HEK293 (cell line): ENCODE data around the gene CHST2.

Experiments used
- CTCF ChIA-PET: fragments of 350-600 bp; formaldehyde crosslinking; extraction: SDS; loops from one replicate; lab custom pipeline; 2021; ENCODE audit warnings: antibody characterized with exemption; lab: Yijun Ruan, JAX
- POLR2A ChIA-PET: fragments of 300-600 bp; formaldehyde crosslinking; extraction: SDS; loops from one replicate; lab custom pipeline; 2020; ENCODE audit warnings: antibody characterized with exemption, inconsistent platforms; lab: Yijun Ruan, JAX
- H3K27ac ChIP-seq: fragments of 200-500 bp; sonication (Bioruptor generic); 2 replicates; pipeline ENCODE4 v1.5.1; 2014; ENCODE audit warnings: low read depth, low read length, control low read depth, inconsistent platforms; ENCODE audit errors: extremely low read depth
- H3K36me3 ChIP-seq, 2 experiments: fragments of 200-500 bp in 1 of 2; sonication (Bioruptor generic) in 1 of 2; 1 replicate in 1 of 2; 2 replicates in 1 of 2; pipeline ENCODE4 v1.5.1; 2014 to 2017; ENCODE audit warnings: inconsistent platforms in 2 of 2, low read length in 2 of 2; ENCODE audit not compliant: control insufficient read depth in 2 of 2, insufficient read depth in 1 of 2
- H3K4me1 ChIP-seq: fragments of 200-500 bp; sonication (Bioruptor generic); 2 replicates; pipeline ENCODE4 v1.5.1; 2014; ENCODE audit warnings: mild to moderate bottlenecking, low read length, inconsistent platforms; ENCODE audit not compliant: control insufficient read depth, insufficient read depth
- H3K4me3 ChIP-seq: 2 replicates; pipeline ENCODE4 v1.5.1; 2011; ENCODE audit warnings: low read depth, mild to moderate bottlenecking, control low read depth, low read length, moderate library complexity
- H3K9me3 ChIP-seq: fragments of 200-500 bp; sonication (Bioruptor generic); 2 replicates; pipeline ENCODE4 v1.5.1; 2014; ENCODE audit warnings: low read depth, low read length, inconsistent platforms; ENCODE audit not compliant: control insufficient read depth, insufficient read depth
- GLIS1 ChIP-seq: fragments of 450-650 bp; formaldehyde crosslinking; IDR thresholded peaks from 2 replicates; pipeline ENCODE4 v1.5.1; 2016; ENCODE audit warnings: missing biosample characterization, missing genetic modification characterization
- HOXA7 ChIP-seq: sonication (generic); formaldehyde crosslinking; IDR thresholded peaks from 2 replicates; pipeline ENCODE4 v1.8.1; 2022; ENCODE audit warnings: missing genetic modification reagents, borderline replicate concordance
- OSR2 ChIP-seq: fragments of 450-650 bp; formaldehyde crosslinking; IDR thresholded peaks from 2 replicates; pipeline ENCODE4 v1.5.1; 2016; ENCODE audit warnings: missing biosample characterization, missing genetic modification characterization
- SCRT1 ChIP-seq: fragments of 450-650 bp; formaldehyde crosslinking; IDR thresholded peaks from 2 replicates; pipeline ENCODE4 v1.5.1; 2016; ENCODE audit warnings: missing biosample characterization, missing genetic modification characterization, borderline replicate concordance
- ZBTB21 ChIP-seq: fragments of 450-650 bp; formaldehyde crosslinking; IDR thresholded peaks from 2 replicates; pipeline ENCODE4 v1.5.1; 2017; ENCODE audit warnings: missing biosample characterization, missing genetic modification characterization
- ZBTB48 ChIP-seq: fragments of 450-650 bp; formaldehyde crosslinking; IDR thresholded peaks from 2 replicates; pipeline ENCODE4 v1.5.1; 2016; ENCODE audit warnings: missing biosample characterization, missing genetic modification characterization
- ZBTB6 ChIP-seq: fragments of 450-650 bp; formaldehyde crosslinking; IDR thresholded peaks from 2 replicates; pipeline ENCODE4 v1.5.1; 2017; ENCODE audit warnings: missing biosample characterization, missing genetic modification characterization
- ZBTB8A ChIP-seq: fragments of 450-650 bp; formaldehyde crosslinking; IDR thresholded peaks from 2 replicates; pipeline ENCODE4 v1.5.1; 2016; ENCODE audit warnings: missing biosample characterization, missing genetic modification characterization
- ZNF112 ChIP-seq: fragments of 450-650 bp; formaldehyde crosslinking; IDR thresholded peaks from 2 replicates; pipeline ENCODE4 v1.5.0; 2017; ENCODE audit warnings: missing biosample characterization, missing genetic modification characterization
- ZNF133 ChIP-seq: fragments of 450-650 bp; formaldehyde crosslinking; IDR thresholded peaks from 2 replicates; pipeline ENCODE4 v1.5.1; 2016; ENCODE audit warnings: missing biosample characterization, missing genetic modification characterization
- ZNF184 ChIP-seq: fragments of 450-650 bp; IDR thresholded peaks from 2 replicates; pipeline ENCODE4 v1.5.1; 2018; ENCODE audit warnings: missing biosample characterization, mild to moderate bottlenecking, missing genetic modification characterization
- ZNF223 ChIP-seq: fragments of 450-650 bp; formaldehyde crosslinking; IDR thresholded peaks from 2 replicates; pipeline ENCODE4 v1.5.1; 2016; ENCODE audit warnings: missing biosample characterization, missing genetic modification characterization
- ZNF548 ChIP-seq: fragments of 450-650 bp; formaldehyde crosslinking; IDR thresholded peaks from 2 replicates; pipeline ENCODE4 v1.5.1; 2016; ENCODE audit warnings: missing biosample characterization, missing genetic modification characterization
- ZNF624 ChIP-seq: fragments of 450-650 bp; formaldehyde crosslinking; IDR thresholded peaks from 2 replicates; pipeline ENCODE4 v1.5.1; 2017; ENCODE audit warnings: missing biosample characterization, missing genetic modification characterization
- ZNF664 ChIP-seq: fragments of 450-650 bp; formaldehyde crosslinking; IDR thresholded peaks from 2 replicates; pipeline ENCODE4 v1.5.1; 2016; ENCODE audit warnings: missing biosample characterization, missing genetic modification characterization
- ZNF701 ChIP-seq: fragments of 450-650 bp; formaldehyde crosslinking; IDR thresholded peaks from 2 replicates; pipeline ENCODE4 v1.5.1; 2016; ENCODE audit warnings: missing biosample characterization, missing genetic modification characterization
- ZNF791 ChIP-seq: fragments of 450-650 bp; formaldehyde crosslinking; IDR thresholded peaks from 2 replicates; pipeline ENCODE4 v1.5.1; 2016; ENCODE audit warnings: missing biosample characterization, missing genetic modification characterization
- ZNF792 ChIP-seq: fragments of 450-650 bp; formaldehyde crosslinking; IDR thresholded peaks from 2 replicates; pipeline ENCODE4 v1.5.1; 2016; ENCODE audit warnings: missing biosample characterization, missing genetic modification characterization
- ZNF843 ChIP-seq: fragments of 450-650 bp; formaldehyde crosslinking; IDR thresholded peaks from 2 replicates; pipeline ENCODE4 v1.5.1; 2016; ENCODE audit warnings: missing biosample characterization, missing genetic modification characterization
- TF ChIP-seq, protein P1 (sequence below): sonication (generic); formaldehyde crosslinking; IDR thresholded peaks from 2 replicates; pipeline ENCODE4 v1.8.1; 2022; ENCODE audit warnings: mild to moderate bottlenecking, moderate library complexity, missing genetic modification reagents
- TF ChIP-seq, protein P2 (sequence below): fragments of 450-650 bp; formaldehyde crosslinking; IDR thresholded peaks from 2 replicates; pipeline ENCODE4 v1.5.1; 2016; ENCODE audit warnings: missing biosample characterization, missing genetic modification characterization

CHST2 gene

GRCh38 chr3:143120716-143121240 lies 1.2 kb downstream of the CHST2 start:
- TF ChIP-seq, protein P1, sequence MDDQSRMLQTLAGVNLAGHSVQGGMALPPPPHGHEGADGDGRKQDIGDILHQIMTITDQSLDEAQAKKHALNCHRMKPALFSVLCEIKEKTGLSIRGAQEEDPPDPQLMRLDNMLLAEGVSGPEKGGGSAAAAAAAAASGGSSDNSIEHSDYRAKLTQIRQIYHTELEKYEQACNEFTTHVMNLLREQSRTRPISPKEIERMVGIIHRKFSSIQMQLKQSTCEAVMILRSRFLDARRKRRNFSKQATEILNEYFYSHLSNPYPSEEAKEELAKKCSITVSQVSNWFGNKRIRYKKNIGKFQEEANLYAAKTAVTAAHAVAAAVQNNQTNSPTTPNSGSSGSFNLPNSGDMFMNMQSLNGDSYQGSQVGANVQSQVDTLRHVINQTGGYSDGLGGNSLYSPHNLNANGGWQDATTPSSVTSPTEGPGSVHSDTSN: peak; percentile 64
- no peak for TF ChIP-seq ZBTB48 (tag by site-specific recombination)
- POLR2A ChIA-PET: no interaction called here
- CTCF ChIA-PET: no interaction called here
- peak overlapping the region; percentile 81 for H3K4me3 ChIP-seq
- peaks cover 0 to 5% of the 10 kb centered on the region in 2 experiments; a peak in 1 of 3 replicates for H3K36me3 ChIP-seq
- H3K27ac ChIP-seq: no peak overlapping the region
- H3K9me3 ChIP-seq: no peaks in the 10 kb centered on the region
- no peaks in the 10 kb centered on the region for H3K4me1 ChIP-seq

DNA sequence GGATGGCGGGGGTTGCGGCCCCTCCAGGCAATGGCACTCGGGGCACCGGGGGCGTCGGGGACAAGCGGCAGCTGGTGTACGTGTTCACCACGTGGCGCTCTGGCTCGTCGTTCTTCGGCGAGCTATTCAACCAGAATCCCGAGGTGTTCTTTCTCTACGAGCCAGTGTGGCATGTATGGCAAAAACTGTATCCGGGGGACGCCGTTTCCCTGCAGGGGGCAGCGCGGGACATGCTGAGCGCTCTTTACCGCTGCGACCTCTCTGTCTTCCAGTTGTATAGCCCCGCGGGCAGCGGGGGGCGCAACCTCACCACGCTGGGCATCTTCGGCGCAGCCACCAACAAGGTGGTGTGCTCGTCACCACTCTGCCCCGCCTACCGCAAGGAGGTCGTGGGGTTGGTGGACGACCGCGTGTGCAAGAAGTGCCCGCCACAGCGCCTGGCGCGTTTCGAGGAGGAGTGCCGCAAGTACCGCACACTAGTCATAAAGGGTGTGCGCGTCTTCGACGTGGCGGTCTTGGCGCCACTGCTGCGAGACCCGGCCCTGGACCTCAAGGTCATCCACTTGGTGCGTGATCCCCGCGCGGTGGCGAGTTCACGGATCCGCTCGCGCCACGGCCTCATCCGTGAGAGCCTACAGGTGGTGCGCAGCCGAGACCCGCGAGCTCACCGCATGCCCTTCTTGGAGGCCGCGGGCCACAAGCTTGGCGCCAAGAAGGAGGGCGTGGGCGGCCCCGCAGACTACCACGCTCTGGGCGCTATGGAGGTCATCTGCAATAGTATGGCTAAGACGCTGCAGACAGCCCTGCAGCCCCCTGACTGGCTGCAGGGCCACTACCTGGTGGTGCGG lies 1.9 kb downstream of the CHST2 start:
- CTCF ChIA-PET: interaction anchor here (0.7 kb wide), 1 partner anchor 559 kb away, joined by 3 read pairs; no protein-coding TSS in a partner anchor
- Histone ChIP-seq H3K36me3 (peaks cover 0 to 5% of the 10 kb centered on the region in 2 experiments; a peak in 1 of 3 replicates), H3K4me3 (peak overlapping the region; percentile 81; the same call in 1 of the 2 replicates), H3K4me1 (no peaks in the 10 kb centered on the region), H3K27ac (no peak overlapping the region), H3K9me3 (no peaks in the 10 kb centered on the region)
- TF ChIP-seq SCRT1 (tag by site-specific recombination): no peak
- no peak for TF ChIP-seq HOXA7 (CRISPR knock-in tag)
- TF ChIP-seq ZNF791: no peak
- TF ChIP-seq ZNF624 (tag by site-specific recombination): no peak
- TF ChIP-seq ZBTB6 (tag by site-specific recombination): no peak
- no peak for TF ChIP-seq OSR2 (tag by site-specific recombination)
- no peak for TF ChIP-seq ZNF843 (tag by site-specific recombination)
- no peak for TF ChIP-seq ZNF223
- TF ChIP-seq ZNF133 (tag by site-specific recombination): no peak
- POLR2A ChIA-PET: no interaction called here

DNA sequence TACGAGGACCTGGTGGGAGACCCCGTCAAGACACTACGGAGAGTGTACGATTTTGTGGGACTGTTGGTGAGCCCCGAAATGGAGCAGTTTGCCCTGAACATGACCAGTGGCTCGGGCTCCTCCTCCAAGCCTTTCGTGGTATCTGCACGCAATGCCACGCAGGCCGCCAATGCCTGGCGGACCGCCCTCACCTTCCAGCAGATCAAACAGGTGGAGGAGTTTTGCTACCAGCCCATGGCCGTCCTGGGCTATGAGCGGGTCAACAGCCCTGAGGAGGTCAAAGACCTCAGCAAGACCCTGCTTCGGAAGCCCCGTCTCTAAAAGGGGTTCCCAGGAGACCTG lies 2.5 kb downstream of the CHST2 start:
- peaks cover 0 to 5% of the 10 kb centered on the region in 2 experiments; a peak in 1 of 3 replicates for H3K36me3 ChIP-seq
- no peaks in the 10 kb centered on the region for H3K9me3 ChIP-seq
- no peak overlapping the region for H3K27ac ChIP-seq
- TF ChIP-seq ZNF548 (tag by site-specific recombination) (no peak), GLIS1 (tag by site-specific recombination) (no peak)
- POLR2A ChIA-PET: no interaction called here
- H3K4me1 ChIP-seq: no peaks in the 10 kb centered on the region
- no peak overlapping the region for H3K4me3 ChIP-seq
- CTCF ChIA-PET: no interaction called here

DNA sequence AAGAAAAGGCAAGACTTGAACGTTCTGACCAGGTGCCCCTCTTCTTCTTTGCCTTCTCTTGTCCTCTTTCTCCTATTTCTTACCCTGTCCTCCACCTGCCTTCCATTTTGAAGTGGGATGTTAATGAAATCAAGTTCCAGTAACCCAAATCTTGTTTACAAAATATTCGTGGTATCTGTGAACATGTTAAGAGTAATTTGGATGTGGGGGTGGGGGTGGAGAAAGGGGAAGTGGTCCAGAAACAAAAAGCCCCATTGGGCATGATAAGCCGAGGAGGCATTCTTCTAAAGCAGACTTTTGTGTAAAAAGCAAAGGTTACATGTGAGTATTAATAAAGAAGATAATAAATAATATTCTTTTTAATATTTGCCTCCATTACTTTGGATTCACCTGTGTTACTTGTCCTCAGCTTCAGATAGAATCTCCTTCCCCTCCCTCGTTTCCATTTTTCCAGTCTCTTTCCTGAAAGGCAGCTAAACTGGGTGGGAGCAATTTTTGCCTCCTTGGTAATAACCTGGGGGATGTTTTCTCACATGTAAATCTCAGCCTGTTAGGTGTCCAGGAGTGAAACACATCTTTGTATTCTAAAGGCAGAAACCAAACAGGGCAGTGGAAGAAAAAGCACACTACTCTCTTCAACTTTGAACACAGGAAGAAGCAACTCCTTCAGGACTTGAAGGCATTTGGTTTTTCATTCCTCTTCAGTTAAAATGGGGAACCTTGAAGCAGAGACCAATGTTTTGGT lies 3.2 kb downstream of the CHST2 start:
- POLR2A ChIA-PET: no interaction called here
- no peaks in the 10 kb centered on the region for H3K4me1 ChIP-seq
- TF ChIP-seq ZNF792: no peak
- TF ChIP-seq ZNF184: no peak
- no peak for TF ChIP-seq ZBTB48 (tag by site-specific recombination)
- no peak for TF ChIP-seq ZNF112 (tag by site-specific recombination)
- no peak for TF ChIP-seq ZNF664 (tag by site-specific recombination)
- TF ChIP-seq ZBTB8A: no peak
- no peak for TF ChIP-seq ZBTB21
- TF ChIP-seq, protein P2, sequence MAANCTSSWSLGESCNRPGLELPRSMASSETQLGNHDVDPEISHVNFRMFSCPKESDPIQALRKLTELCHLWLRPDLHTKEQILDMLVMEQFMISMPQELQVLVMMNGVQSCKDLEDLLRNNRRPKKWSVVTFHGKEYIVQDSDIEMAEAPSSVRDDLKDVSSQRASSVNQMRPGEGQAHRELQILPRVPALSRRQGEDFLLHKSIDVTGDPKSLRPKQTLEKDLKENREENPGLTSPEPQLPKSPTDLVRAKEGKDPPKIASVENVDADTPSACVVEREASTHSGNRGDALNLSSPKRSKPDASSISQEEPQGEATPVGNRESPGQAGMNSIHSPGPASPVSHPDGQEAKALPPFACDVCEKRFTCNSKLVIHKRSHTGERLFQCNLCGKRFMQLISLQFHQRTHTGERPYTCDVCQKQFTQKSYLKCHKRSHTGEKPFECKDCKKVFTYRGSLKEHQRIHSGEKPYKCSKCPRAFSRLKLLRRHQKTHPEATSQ (tag by site-specific recombination): no peak
- no peak for TF ChIP-seq ZNF701 (tag by site-specific recombination)
- peaks cover 0 to 5% of the 10 kb centered on the region in 2 experiments; a peak in 1 of 3 replicates for H3K36me3 ChIP-seq
- H3K9me3 ChIP-seq: no peaks in the 10 kb centered on the region
- CTCF ChIA-PET: no interaction called here
- no peak overlapping the region for H3K4me3 ChIP-seq
- no peak overlapping the region for H3K27ac ChIP-seq
